Activated CD8-positive, alpha-beta memory T cell treated with anti-CD3 and anti-CD28 coated beads for 24 hours (primary cell): ENCODE data around the gene PLXNA2.

Experiments used
- DNase-seq: peaks from one replicate; pipeline ENCODE4 v3.0.0-alpha.2; 2020

PLXNA2 gene

DNA sequence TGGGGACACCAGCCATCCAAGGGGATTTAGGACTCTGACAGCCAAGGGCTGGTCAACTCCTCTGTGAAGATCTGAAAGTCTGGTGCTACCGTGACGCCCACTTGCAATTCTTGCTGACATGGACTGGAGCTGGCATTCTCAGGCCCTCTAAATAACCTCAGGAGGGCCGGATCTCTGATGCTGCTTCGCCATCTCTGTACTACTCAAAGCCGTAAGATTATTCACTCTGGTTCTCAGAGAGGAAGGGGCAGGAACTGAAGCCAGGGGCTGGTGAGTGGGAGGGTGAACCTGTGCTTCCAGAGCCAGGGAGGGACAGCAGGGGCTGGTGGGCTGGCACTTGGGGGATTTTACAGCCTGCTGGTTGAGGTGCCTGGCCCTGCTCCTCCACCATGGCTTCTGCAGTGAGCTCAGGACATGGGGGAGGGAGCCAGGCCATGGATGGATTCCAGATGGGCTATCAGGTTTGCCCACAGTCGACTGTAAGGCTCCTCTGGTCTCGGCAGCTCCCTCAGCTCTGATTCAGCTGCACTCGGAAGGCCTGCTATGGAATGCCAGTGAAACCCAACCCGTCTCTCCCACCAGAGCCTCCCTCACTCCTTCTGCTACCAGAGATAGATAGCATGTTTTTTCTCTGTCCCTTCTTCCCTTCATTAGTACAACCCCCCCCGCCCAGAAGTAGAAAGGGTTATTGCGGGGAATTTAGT, 84.5 kb downstream of the PLXNA2 start:
- no peak for DNase-seq

DNA sequence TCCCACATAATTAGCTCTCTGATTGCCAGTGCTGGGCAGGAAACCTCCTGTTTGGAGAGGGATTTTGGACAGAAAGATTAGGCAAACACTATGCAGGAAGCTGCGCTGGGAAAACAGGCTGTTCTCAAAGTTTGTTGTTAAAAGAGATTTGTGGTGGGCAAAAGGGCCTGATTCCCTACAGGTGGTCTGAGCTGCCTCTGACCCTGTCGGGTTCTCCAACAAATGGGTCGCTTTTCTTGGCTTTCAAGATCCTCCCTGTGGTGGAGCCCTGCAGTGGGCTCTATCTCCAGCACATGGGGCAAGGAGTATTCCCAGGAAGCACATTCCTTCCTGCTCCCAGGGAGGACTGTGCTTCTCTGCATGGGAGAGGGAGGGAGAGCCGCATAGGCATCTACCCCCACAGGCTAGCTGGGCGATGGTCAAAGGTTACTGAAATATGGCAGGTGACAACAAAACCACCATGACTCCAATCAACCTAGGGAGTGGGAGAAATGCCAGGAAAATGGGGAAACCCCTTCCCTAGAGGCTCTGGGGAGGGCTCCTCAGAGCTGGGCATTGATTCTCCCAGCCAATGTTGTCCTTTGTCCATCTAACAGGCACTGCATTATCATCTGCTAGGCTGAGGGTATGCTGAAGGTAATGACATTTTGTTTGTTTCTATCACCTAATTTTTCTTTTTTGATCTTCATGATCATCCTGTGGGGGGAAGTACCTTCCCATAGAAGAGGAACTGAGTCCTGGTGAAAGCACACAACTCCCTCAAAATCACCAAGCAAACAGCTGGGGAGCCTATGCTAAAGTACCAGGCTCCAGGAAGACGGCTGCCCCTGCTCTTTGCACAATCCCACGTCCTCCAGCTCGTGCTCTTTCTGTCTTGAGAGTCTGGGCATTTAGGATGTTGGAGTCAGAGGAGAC, 85.3 kb downstream of the PLXNA2 start:
- no peak for DNase-seq

DNA sequence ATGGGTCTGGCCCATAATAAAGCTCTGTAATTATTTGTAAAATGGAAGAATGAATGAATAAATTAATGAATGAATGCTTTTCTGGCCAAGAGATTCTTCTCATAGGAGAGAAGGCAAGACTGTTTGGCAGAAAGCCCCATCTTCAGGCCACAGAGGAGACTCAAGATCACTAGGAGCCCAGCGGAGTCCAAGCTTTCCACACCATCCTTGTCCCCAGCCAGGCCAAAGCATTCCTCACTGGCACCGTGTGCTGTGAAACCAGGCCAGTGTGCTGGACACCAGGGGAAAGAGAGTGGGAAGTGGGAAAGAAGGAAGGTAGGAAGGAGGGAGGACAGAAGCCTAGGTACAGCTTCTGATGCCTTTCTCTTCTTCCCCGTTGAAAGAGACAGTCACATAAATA, 86.4 kb downstream of the PLXNA2 start:
- DNase-seq = no peak

DNA sequence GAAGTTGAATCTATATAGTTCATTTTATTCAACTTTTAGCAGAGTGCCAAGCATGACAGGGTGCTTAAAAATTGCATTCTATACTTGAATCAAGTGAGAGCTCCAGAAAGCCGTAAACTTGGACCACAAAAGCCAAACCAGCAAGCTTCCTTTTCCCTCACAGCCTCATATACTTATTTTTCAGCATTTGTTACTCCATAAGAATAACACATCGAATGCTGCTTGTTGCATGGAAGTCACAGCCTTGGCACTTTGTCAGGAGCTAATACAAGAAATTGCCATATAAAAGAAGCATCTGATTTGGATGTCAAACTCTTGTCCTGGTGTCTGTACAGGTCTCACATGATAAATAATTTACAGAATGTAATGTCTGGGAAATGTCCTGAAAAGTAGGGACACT, 87.4 kb downstream of the PLXNA2 start:
- DNase-seq = no peak

DNA sequence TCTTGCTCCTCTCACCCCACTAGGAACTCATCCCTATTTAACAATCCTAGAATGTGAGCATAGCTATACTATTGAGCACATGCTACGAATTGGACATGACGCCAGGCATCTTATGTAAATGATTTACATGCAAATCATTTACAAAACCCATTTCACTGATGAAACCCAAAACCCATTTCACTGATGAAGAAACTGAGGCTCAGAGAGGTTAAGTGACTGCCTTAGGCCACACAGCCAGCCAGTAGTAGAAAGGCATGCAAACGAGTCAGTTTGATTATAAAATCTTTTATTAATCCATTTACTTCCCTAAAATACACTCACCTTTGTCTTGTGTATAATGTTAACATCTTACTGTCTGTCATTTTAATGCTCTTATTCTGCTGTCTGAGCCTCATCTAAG, 87.9 kb downstream of the PLXNA2 start:
- no peak for DNase-seq

DNA sequence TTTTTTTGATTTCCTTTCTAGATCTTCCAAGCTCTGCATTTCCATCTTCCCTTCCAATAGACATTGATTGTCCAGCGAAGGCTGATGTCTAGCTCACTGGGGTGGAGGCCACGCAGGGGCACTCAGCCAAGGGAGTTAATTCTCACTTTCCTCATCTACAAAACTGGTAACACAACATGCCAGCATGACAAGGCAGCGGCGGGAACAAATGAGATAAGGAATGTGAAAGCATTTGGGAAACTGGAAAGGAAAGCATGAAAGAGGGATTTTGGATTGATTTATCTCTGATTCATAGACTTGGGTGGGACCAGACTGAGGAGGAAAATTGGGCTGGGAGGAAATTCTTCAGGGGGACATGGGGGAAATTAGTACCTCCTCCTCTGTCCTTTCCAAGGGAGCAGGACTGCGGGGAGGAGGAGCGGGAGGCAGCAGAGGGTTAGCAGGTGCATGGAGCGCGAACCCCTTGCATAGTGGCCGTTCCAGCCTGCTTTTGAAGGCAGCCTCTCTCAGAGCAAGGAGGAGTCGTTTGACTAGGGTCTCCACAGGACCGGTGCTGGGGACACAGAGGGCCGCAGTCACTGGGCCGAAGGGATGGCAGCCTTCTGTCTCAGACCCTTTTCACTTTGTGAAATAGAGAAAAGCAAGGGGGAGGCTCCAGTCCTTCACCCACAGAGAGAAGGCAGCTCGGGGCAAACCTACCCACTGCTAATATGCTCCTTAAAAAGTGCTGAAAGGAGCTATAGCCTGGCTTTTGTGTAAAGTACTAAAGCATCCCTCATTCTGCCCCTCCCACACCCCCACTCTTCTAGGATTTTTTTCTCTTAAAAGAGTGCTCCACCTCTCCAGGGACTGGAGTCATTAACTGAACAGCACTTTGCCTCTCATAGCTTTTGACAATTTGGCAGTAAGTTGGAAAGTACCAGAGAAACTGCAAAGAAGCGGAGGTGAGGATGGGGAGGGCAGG, 89.2 kb downstream of the PLXNA2 start:
- DNase-seq = no peak

DNA sequence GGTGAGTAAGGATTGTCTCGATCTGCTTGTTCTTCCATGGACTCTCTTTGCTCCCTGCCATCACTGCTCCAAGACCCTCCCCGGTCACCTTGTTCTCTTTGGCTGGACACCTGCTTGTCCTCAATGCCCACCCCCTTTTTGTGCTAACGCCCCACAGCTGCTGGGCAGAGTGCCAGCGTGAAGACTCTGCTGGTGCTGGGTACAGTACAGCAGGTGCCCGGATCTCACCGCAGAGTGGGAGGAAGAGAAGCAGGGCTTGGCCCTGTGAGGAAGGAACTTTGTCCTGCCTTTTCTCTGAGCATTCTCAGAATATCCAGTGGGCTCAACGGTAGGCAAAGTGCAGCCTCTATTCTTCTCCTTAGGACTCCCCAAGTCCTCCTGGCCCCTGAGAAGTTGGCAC, 90.1 kb downstream of the PLXNA2 start:
- no peak for DNase-seq

DNA sequence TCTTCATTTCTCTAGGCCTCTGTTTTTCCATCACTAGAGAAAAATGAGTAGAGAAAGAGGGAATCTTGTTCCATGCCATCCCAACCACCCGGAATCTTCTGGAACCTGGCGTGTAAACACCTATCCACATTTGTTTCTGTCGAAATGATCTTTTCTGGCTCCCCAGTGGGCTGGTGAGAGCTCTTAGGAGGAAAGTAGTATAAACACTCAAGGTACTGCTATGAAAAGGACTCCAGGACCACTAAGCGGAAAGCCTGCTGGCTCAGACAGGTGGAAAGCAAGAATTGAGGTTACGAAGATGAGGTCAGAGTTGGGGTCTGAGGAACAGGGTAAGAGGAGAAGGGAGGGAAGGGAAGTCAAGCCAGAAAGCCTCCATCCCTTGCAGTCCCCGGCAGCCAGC, 90.8 kb downstream of the PLXNA2 start:
- DNase-seq = no peak

DNA sequence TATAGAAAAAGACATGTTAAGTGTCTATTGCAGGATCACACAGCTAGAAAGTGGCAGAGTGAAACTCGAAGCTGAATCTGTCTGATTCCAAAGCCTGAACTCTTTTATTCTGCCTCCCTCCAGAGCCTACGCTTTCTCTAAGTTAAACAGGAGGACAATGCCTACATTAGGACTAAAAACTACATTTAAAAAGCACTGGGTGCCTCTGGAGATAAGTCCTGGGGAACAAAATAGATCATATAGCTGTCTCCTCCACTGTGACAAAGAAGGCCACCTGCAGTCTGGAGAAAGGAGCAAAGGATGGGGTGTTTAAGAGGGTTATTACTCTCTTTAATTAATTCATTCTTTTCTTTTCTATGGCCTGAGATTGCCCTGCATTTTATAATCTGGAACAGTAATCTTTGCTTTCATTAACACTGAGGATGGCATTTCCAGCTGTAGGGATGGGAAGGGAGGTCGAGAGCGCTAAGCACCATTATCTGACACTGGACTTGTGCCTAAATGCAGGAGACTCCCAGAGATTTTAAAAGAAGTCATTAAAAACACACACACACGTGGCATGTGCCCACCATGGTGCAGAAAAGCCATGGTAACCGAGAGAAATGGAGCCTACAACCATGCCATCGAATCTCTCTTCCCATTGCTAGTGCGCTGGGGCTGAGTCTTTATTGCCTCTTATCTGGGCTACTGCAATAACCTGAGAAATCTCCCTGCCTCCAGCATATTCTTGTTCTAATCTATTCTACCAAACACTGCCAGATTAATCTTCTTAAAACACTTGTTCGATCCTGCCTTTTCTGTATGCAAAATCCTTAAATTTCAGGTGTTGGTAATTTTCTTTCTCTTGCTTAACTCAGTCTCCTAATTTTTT, 92.2 kb downstream of the PLXNA2 start:
- no peak for DNase-seq

DNA sequence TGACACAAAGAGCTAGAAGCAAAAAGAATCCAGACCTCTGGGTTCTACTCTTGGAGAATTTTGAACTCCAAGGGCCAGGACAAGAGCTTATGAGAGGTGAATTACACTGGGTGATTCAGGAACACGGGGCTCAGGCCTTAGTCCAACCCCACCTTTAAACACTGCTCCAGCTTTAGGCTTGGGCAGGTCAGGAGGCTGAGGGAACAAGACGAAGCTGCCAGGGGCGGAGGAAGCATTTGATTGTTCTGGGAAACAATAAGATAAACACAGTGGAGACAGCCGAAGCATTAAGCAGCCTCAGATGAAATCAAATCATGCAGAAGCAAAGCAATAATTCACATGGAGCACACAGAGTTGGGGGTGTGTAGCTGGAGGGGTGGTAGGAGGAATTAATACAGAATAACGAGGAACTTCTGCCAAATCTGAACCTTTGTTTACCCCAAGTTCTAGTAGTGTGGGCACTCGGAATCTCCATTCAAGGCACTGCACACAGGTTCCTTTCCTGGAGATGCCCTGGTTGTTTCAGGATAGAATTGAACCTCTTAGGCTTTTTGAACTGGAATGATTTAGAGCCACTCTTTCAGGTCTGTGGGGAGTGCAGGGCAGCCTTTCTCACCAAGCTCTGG, 93.2 kb downstream of the PLXNA2 start:
- no peak for DNase-seq

DNA sequence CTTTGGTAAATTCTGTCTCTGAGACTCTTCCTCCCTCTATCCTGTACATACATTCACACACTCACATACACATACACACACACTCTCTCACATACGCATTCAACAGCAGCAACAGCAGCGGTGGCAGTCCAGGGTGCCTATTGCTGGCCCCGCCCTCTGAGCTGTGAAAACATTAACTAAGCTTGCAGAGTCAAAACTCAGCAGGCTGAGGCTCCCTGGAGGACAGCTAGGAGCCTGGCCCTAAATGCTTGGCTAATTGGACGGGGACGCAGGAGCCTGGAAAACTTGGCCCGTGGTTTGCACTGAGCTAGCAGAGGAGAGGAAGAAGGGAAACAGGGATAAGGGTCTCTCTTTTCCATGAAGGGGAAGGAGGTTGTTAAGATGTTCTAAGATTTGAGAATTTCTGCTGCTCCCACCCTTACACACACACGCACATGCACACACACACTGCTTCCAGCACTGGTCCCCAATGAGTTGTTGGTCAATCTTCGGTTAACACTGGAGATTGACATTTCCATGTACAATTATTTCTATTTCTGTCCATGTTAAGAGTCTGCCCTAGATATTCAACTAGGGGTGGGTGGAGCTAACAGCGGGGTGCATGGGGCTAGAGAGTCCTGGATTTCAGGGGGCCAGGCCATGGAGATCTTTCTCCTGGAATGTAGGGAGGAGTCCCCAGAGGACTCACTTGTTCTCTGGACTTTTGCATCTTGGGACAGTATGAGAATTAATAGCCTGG, 94.2 kb downstream of the PLXNA2 start:
- DNase-seq = no peak

DNA sequence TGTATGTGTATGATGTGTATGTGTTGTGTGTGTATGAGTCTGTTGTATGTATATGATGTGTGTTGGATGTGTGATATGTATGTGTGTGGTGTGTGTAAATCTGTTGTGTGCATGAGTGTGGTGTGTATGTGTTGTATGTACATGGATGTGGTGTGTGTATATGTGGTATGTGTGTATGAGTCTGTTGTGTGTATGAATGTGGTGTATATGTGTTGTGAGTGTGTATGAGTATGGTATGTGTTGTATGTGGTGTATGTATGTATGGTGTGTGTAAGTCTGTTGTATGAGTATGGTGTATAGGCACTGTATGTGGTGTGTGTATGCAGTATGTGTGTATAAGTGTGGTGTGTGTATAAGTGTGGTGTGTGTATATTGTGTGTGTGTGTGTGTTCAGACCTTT, 95.0 kb downstream of the PLXNA2 start:
- no peak for DNase-seq

DNA sequence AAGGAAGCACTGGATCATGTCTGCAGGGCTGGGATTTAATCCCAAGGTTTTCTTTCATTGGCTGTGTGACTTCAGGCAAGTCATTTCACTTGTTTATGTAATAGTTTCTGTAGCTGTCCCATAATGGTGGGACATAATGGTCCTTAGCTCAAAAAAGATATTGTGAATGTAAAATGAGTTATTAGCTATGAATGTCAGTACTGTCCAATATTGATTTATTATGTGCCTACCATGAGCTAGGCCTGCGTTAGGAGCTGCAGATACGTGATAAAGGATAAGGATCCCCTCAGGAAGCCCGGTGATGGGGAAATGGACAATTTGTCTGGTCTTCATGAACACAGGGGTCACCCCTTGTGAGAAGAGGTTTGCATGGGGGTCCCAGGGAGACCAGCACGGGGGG, 95.8 kb downstream of the PLXNA2 start:
- DNase-seq = no peak

DNA sequence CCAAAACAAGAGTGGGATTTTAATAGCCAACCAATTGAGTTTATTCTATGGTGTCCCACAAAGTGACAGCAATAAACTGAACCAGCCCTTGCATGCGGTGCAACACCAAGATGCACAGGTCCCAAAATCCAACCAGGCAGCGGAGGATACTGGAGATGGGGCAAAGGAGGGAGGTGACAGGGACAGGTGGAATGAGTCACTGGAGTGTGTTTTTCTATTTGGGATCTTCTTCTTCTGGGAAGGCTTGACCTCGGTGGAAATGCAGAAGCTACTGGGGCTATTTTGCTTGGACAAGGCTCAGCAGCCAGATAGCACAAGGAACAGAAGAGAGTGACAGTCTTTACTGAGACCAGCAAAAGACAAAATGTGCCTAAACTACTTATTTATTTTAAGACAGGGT, 97.5 kb downstream of the PLXNA2 start:
- DNase-seq = no peak

DNA sequence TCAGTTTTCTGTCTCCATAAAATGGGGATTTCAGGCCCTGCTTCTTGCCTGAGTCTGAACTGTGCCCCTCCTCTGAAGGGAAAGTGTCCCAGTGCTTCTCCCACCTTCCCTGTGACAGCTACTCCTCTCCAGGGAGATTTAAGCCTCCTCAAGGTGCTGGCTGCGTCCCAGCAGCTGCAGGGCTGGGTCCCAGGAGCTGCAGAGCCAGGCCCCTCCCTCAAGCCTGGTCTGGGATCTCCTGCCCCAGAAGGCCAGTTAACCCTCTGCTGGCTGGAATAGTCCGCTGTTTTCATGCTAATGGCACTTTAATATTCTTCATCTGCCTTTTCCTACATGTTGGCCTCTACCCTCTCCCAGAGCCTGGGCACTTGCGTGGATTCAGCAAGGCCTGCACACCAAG, 99.0 kb downstream of the PLXNA2 start:
- DNase-seq = no peak

DNA sequence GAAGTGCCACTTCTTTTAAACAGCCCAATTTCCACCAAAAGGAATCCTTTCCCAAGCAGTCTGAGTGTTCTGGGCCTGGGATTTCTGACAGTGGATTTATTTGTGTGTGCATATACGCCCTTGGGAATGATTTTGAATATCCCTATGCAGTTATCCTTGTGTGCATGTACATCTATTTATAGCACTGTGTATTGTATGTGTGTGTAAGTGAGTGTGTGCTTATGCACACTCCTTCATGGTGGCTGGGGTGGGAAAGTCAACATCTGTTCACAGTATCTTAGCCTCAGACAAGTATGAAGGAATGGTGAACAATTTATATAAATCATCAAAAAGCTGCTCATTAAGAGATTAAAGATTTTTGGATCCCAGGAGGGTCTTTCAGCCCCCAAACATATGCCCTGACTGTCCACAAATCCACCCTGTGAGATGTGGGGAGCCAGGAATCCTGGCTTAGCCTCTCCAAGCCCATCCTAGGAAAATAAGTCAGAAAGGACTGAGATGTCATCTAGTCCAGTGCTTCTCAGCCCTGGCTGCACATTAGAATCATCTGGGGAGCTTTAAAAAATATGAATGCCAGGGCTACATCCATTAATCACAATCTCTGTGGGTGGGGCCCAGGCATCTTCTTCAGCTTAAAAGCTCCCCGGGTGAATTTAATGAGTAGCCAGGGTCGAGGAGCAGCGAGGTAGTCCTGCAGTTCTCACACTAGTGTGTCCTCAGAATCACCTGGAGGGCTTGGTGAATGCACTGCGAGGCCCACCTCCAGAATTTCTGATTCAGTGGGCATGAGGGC, 101.4 kb downstream of the PLXNA2 start:
- no peak for DNase-seq

DNA sequence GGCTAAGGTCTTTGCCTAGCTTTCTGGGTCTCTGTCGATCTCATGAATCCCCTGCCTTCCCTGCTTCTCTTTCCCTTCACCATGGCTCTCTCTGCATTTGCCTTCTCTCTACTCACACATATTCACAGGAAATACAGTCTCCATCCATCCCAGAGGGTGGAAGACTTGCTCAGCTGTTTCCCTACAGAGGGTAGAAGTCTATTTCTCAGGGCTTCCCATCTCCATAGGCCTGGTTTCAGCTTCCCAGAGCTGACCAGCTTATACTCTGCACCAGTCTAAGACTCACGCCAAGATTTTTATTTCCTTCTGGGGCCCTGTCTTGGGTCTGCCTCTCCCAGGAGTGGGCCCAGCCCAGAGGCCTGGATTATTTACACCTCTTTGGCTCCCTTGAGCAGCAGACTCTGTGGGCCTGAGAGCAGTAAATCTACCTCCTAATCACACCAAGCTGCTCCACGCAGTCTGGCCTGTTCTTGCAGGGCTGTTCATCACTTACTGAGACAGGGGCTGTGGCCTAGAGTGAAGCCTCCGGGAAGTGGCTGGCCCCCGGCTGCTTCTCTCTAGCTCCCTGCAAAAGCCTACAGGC, 102.5 kb downstream of the PLXNA2 start:
- DNase-seq = no peak

DNA sequence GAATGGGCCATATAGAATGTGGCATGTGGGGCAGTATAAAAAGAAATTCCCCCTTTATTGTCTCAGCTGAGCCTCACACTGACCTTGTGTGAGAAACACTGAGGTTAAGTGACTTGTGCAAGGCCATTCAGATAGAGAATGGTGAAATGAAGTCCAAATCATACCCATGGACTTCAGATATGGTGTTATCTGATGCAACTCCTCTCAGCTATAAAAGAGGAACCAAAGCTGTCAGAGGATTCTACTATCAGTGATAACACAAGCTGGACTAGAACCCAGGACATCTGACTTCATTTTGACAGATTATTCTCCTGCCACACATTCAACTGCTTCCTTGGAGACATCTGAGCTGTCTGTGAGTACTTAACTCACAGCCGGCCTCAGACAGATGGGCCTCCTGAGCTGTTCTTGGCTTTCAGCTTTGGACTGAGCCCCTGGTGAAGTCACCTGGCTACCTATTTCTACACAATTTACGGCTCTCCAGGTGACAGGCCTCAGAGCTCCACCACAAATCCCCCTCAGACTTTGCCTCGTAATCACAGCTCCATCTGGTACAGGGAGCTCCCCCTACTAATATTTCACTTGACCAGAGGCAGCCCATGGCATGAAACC, 104.6 kb downstream of the PLXNA2 start:
- no peak for DNase-seq

DNA sequence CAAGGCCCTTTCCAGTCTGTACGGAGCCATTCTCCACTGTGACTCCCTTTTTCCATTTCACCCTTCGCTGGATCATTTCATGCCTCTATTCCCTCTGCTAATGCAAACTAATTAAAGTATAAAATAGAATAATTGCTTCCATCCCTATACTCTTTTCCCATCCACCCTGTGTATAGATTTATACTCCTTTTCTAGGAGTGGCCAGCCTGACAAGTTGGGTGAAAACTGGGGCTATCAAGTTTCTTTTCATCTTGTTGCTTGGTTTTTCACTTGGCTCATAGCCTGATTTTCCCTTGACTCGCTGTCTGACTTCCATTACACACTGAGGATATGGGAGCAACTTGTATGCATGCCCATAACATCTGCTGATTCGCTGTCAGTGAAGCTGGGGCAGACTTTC, 107.0 kb downstream of the PLXNA2 start:
- DNase-seq = no peak
